HG02678 (cell line): ENCODE results near the gene HSD17B12.
A peak's percentile ranks its signal among the peaks of the same experiment; 100 is the strongest.

ENCODE experiments used
- ATAC-seq: cut with Tn5 transposase; IDR thresholded peaks from one replicate; pipeline ENCODE4 v1.9.1; 2021; ENCODE audit warnings: mild to moderate bottlenecking, moderate library complexity; ENCODE audit not compliant: unreplicated experiment

Gene HSD17B12

DNA sequence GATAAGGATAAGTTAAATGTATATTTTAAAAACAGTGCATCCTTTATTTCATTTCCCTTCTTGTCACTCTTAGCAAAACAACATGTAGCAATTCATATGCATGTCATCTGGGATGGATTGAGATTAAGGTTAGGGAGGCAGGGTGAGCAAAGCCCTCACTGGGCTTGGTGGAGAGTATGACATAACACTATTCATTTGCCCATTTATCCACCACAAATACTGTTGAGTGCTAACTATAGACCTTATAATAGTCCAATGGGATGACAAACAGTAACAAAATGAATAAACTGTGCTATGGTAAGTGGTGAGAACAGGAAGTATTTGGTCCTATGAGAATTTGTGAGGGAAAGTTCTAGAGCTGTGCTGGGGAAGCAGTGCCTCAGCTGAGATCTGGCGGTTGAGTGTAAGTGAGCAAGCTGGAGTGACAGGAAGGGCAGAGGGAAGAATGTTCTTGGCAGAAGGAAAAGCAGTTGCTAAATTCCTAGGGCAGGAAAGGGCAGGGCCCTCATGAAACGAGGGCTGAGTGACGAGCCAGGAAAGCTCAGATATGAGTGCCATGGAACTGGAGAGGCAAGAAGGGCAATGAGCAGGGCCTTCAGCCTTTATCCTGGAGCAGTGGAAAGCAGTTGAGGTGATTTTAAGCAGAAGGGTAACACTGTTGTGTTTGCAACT is 6.7 kb downstream of the HSD17B12 start:
- ATAC-seq: no peak

DNA sequence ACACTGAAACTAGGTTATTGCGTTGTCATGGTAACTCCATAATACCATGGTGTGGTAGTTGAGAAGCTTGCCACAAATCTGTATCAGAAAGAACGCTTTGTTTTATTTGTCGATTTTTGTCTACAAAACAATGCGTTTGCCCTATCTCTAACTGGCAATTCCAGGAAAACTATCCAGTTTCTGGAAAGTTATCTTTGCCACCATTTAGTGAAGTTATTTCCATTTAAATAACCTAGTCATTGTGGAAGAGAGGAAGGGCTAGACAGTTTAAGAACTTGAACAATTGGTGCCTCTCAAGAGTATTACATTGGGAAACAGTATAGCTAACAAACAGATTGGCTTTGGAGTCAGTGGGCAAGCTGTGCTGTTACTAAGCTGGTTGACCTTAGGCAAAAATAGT is 7.9 kb downstream of the HSD17B12 start:
- ATAC-seq: no peak

DNA sequence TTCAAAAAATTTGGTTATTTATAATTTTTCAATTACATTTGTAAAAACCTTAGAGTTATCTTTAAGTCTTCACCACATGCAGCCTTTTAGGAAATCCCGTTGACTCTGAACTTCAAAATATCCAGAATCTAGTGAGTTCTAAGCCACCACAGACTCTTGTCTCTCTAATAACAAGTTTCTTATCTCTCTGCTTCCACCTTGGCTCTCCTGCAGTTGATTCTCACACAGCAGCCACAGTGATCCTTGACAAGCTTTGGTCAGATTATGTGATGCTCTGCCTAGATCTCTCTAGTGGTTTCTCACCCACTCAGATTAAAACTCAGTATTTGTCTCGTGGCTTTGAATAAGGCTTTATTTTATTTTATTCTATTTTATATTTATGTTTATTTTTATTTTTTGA is 8.6 kb downstream of the HSD17B12 start:
- no peak for ATAC-seq

DNA sequence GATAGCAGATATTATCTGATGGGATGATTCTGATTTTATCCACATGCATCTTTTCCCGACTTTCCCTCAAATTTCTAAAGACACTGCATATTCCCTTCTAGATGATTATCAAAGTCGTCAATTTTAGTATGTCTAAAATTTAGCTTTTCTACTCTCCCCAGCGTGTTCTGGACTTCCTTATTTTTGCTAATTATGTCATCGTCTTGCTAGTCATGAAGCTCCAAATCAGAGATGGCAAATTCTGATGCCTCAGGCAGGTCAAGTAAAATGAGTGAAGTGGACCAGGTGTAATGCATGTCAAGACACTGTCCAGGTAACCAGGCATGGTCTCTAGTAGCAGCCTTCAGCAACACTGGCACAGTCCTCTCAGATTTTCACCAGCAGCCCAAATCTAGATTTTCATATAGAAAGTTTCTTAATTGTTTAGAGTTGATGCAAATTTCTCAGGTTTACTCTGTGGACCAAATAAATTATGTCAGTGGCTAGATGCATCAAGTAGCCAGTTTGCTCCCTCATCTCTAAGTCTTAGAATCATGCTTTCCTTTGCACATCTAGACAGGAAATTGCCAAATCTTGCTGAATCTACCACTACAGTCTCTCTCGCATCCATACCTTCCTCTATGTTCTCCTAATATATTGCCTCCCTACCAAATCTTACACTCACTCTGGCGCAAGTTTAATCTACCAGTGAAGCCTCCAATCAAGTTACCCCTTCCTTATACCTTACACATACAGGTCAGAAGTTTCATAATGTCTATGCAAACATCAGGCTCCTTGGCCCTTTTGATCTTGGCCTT is 10.6 kb downstream of the HSD17B12 start:
- ATAC-seq: no peak

DNA sequence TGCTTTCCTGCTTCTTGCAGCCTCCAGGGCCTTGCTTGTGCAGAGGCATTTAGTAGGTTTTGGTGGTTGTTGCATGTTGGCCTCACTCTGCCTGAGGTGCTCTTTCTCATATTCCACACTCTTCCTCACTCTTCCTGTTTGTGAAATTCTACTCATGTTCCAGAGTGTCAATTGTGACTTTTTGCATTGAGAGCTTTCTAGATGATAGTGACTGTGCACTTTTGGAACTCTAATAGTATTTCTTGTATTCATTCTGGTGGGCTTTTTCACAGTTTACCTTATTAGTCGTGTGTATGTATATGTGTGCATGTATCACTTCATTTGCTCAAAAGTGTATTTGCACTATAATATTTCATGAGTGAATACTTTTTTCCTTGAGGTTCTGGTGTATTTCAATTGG is 11.3 kb downstream of the HSD17B12 start:
- no peak for ATAC-seq

DNA sequence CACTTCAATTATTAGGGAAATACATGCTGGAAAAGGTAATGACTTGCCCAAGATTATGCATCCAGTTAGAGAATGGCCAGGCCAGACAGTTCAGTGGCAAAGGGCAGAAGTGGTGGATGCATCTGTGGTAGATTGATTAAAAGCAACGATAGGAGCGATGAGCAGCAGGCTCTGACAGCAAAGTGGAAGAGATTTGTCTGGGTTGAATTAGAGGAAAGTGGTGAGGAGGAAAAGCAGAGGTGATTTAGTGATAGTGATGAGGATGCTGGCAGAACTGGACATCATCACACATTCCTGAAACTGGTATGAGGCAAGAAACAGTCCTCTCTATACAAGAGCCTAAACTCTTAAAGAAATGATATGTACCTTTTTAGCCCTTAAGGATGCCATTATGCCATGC is 12.5 kb downstream of the HSD17B12 start:
- no peak for ATAC-seq

DNA sequence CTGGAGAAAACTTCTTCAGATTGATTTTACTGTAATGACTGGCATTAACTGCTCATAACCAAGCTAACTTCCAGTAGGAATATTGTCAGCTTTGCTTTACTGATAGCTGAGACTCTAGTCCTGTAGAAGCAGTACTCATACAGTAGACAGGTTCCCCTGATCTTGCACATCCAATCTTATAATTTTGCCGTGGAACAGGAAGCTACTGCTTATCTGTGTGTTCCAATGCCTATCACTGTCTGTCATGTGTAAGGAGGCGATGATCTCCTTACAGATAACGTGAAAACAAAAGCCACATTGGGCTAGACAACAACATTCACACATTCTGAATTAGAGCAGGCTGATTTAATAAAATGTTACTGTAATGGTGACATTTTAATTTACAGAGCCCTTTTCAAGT is 13.2 kb downstream of the HSD17B12 start:
- no peak for ATAC-seq

DNA sequence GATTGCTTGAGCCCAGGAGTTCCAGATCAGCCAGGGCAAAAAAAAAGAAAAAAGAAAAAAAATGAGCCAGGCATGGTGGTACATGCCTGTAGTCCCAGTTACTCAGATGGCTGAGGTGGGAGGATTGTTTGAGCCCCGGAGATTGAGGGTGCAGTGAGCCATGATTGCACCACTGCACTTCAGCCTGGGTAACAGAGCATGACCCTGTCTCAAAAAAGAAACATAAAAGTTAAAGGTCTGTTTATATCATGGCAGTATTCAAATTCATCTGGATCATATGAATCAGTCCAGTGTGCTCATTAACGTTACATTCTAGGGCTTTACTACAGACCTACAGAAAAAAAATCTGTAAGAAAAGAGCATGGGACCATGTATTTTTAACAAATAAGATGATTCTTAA is 13.9 kb downstream of the HSD17B12 start:
- ATAC-seq: peak; percentile 67

DNA sequence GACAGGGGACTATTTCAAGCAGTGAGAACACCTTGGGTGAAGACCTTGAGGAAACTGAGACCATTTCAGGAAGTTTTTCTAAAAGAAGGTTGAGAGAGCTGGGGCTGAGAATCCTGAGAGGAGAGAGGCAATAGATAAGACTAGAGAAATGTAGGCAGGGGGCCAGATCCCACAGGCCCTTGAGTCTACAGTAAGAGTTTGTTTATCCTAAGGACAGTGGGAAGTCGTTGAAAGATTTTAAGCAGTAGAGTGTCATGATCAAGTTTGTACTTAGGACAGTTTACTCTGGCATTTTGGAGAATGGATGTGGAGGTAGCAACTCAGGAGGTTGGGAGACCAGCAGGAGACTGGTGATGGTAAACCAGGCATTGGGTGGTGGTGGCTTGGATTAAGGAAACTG is 17.1 kb downstream of the HSD17B12 start:
- ATAC-seq: no peak

DNA sequence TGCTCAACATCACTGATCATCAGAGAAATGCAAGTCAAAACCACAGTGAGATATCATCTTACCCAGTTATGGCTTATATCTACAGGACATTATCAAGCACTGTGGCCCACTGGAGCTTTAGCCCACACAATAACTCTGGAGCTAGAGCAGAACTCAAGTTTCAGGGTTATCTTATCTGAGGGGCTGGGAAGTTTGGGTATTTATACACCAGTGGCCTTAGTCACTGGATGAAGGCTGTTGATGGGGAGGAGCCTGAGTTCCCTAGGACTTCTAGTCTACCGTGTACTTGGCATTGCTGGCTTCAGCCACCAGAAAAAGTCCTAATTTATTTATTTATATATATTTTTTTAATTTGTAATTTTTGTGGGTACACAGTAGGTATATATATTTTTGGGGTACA is 19.3 kb downstream of the HSD17B12 start:
- ATAC-seq: no peak

DNA sequence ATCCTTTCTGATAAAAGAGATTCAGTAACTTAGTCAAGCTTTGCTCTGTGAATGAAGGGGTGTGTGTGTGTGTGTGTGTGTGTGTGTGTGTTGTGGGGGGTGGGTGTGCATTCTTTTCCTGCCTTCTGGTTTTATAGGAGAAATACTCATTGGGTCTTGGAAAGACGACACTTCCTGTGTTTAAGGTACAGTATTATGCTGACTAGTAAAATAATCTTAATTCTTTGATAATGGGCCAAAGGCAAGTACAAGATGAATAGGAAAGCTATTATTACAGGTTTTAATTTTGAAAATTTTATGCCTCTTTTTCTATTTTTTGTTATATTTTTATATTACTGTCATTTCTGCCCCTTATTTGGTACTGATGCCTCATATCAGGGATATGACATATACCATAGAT is 26.1 kb downstream of the HSD17B12 start:
- no peak for ATAC-seq

DNA sequence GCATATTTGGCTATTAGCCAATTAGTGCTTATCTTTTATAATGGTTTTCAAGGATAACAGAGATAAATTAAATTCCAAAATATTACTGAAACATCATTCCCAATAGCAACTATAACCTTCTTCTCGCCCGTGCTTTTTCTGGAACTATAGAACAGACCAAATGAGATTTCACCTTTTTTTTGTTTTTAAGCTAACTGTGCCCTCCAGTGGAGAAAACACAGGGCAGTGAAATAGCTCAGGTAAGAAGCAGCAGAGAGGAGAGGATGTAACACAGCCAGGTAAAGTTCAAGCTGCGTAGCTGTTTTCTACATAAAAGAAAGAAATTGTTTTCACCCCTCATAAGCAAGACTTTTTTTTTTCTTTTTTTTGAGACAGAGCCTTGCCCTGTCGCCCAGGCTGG is 28.2 kb downstream of the HSD17B12 start:
- no peak for ATAC-seq

DNA sequence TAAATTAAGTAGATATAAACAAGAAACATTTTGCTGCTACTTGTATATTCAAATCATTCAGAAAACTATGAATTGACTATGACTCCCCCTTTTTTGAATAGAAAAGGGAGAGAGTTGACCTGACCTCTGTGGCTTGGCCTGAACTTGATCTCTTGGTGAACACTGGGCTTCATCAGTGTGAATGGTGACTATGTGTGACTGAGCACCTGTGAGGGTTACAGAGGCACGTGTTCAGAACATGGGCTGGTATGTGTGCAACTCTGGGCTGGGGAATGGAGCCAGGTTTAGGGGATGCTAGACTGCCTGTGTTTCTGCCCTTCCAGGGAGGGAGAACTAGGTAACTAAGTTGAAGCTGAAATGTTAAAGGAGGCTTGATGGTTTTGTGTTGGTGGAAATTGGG is 29.2 kb downstream of the HSD17B12 start:
- ATAC-seq: no peak

DNA sequence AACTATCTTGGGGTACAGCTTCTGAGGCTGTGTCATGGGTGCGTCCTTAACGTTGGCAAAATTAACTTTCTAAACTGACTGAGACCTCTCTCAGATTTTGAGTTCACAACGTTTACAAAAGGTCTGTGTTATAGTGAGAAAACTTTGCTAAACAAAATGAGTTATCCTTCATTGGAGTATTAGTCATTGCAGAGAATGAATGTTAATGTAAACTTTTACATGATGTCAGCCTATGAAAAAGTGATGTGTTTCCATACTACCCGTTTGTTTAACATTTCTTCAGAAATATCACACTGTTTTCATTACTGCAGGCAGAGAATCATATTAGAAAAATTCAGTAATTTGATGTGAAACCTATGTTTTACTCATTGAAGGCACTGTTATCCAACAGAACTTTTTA is 32.1 kb downstream of the HSD17B12 start:
- no peak for ATAC-seq

DNA sequence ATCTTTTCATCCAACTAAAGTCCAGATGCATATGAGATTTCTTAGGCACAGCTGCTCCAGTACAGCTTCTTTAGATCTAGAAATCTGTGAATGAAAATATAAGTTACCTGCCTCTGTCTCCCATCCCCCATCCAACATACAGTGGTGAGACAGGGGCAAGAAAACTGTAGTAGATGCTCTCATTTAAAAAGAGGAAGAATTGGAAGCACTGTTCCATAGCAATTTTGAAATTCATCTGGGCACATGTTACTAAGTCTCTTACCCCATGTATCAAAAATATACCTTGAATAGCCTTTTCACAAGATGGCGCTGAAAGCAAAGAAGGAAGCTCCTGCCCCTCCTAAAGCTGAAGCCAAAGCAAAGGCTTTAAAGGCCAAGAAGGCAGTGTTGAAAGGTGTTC is 37.8 kb downstream of the HSD17B12 start:
- ATAC-seq: no peak

DNA sequence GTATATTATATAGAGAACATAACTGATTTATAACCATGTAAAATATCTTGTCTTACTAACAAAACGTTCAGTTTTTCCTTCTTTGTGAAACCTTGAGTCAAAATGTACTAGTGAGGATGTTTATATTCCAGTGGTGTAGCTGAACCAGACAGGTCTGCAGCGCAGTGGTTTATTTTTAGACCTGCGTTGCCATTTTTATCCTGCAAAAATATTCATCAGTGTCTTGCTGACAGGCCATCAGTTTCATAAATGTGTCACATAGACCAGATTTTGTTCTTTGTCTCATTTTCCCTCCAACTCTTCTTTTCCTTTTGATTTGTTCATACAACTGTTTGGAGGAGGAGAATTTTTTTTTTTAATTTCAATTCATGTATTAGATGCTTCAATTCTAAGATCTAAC is 43.1 kb downstream of the HSD17B12 start:
- no peak for ATAC-seq

DNA sequence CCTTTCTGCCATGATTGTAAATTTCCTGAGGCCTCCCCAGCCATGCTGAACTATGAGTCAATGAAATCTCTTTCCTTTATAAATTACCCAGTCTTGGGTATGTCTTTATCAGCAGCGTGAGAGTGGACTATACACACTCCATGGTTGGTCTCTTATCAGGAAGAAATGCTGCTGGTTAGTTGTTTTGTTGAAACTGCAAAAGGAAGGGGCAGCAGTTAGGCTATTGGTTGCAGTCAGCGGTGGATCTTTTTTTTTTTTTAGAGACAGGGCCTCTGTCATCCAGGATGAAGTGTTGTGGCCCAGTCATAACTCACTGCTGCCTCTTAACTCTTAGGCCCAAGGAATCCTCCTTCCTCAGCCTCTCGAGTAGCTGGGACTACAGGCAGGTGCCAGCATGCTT is 51.7 kb downstream of the HSD17B12 start:
- no peak for ATAC-seq

DNA sequence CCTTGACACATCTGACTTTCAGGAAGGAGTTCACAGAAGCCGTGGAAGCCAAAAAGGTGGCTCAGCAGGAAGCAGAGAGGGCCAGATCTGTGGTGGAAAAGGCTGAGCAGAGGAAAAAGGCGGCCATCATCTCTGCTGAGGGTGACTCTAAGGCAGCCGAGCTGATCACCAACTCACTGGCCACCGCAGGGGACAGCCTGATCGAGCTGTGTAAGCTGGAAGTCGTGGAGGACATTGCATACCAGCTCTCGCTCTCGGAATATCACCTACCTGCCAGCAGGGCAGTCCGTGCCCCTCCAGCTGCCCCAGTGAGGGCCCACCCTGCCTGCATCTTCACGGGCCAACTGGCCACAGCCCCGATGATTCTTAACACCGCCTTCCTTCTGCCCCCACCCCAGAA is 53.7 kb downstream of the HSD17B12 start:
- no peak for ATAC-seq

DNA sequence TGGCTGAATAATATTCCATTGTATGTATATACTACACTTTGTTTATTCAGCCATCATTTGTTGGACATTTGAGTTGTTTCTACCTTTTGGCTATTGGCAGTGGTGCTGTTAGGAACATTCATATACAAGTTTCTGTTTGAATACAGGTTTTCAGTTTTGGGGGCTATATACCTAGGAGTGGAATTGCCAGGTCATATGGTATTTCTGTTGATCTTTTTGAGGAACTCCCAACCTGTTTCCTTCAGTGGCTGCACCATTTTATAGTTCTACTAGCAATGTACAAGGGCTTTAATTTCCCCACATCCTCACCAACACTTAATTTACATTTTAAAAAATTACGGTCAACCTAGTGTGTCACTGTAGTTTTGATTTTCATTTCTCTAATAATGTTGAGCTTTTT is 54.6 kb downstream of the HSD17B12 start:
- ATAC-seq: no peak

DNA sequence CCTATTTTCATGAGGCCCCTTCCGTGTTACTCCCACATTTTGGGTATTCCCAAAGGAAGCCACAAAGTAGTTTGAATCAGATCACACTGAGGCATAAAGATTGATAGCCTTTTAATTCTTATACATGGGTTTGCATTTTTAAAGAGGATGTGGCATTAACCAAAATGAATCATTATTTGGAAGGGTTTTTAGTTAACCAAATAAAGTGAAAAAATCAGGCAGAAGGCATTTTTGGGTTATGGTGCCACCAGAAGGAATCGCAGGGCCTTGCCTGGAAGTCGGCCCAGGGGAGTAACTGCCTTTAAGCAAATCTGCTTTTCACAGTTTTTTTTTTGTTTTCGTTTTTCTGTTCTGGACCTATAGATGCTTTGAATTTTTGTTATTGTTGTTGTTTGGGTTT is 55.4 kb downstream of the HSD17B12 start:
- ATAC-seq: no peak

DNA sequence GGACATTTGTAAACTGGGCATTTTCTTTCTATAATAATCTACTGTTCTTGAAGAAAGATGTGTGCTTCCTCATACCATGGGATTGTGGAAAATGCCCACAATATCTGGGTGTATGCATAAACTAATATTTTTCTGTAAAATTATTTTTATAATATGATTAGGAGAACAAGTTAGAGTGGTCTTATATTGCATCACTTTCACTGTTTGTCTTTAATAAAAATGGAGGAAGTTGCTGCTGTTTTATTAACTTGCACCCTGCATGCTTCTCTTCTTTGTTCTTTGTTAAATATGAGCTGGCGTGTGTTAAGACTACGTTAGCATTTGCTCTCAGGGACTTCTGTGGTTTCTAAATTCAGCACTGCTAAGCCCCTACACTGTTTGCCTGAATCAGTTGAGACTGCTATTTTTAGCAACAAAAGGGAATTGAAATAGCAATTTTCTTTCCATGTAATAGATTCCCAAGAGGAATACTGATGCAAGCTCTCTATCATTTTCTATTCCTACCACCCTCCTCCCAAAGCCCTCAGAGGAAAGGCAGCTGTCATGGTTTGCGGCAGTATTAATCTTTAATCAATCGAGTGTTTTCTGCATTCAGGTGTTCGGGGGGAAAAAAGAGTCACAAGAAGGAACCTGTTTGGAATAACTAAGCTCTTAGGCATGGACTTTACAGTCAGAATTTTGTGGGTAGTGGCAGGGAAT is 56.1 kb downstream of the HSD17B12 start:
- ATAC-seq: no peak

DNA sequence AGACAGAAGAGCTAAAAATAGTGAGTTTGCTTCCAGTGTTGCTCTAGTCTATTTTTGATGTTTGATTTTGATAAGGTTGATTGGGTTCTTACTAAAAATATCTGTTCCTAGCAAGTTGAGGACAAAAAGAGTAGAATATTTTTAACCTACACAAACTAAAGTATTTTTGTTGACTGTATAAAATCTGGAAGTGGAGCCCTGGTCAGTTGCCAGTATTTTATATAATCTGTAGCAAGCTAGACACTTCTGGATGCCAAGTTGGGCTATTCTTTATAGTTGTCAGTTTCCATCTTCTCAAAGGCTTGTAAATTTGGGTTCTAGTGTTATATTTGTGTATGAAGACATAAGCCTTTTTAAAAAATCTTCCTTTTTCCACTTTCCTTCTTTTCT is 56.7 kb downstream of the HSD17B12 start:
- ATAC-seq: no peak
